GM10248 (cell line): ENCODE data around the gene DNAJC30.

Experiments
- CTCF ChIA-PET: fragments of 300-600 bp; sonication (Branson Sonifier 250); formaldehyde crosslinking; extraction: SDS; loops from one replicate; lab custom pipeline; 2021; ENCODE audit warnings: antibody characterized with exemption; lab: Yijun Ruan, JAX
- POLR2A ChIA-PET: fragments of 350-650 bp; sonication (Branson Sonifier 250); formaldehyde crosslinking; extraction: SDS; loops from one replicate; lab custom pipeline; 2020; ENCODE audit warnings: antibody characterized with exemption; lab: Yijun Ruan, JAX
- DNase-seq: peaks from one replicate; pipeline ENCODE4 v3.0.0; 2012; ENCODE audit errors: extremely low spot score
- CTCF ChIP-seq: IDR thresholded peaks from 2 replicates; pipeline ENCODE4 v1.5.1; 2012; ENCODE audit warnings: mild to moderate bottlenecking, low read depth; ENCODE audit errors: extremely low read depth, missing control alignments, control extremely low read depth

DNAJC30 gene

DNA sequence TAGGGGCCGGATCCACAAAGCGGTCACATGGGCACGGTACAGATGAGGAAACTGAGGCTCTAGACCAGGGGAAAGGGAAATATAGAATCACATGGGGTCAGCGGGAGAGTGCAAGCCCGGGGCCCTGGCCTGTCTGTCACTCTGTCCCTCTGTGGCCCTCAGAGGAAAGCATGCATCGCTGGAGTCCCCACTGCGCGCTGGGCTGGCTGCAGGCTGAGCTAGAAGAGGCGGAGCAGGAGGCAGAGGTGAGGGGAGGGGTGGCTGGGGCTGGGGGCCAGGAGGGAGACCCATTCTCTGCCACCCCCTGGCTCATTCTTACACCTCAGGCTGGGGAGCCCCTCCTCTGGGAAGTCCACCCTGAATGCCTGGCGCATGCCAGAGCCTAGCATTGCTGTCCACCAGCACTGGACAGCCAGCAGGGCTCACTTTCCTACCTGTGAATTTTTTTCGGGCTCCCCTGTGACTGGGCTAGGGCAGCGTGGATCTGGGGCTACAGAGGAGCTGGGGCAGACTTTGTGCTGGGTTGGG, 13.3 kb downstream of the DNAJC30 start:
- TF ChIP-seq CTCF = no peak
- ChIA-PET CTCF (interaction anchor here (0.9 to 1.4 kb wide), 3 partner anchors 22 to 218 kb away, joined by 3 to 4 read pairs (median 3); no protein-coding TSS in a partner anchor), POLR2A (interaction anchor here (0.6 kb wide), 1 partner anchor 28 kb away, joined by 4 read pairs; no protein-coding TSS in a partner anchor)
- DNase-seq = no peak

GRCh38 chr7:73669288-73669701, 14.0 kb downstream of the DNAJC30 start:
- DNase-seq = no peak
- TF ChIP-seq CTCF = no peak
- ChIA-PET CTCF (interaction anchor here (0.9 to 2.1 kb wide), 3 partner anchors 23 to 62 kb away, joined by 3 to 7 read pairs (median 4); no protein-coding TSS in a partner anchor), POLR2A (no interaction called here)

- TF ChIP-seq CTCF = no peak
- DNase-seq = no peak
- CTCF ChIA-PET = interaction anchor here (0.9 to 2.1 kb wide), 4 partner anchors 23 to 62 kb away, joined by 3 to 7 read pairs (median 4); no protein-coding TSS in a partner anchor
- POLR2A ChIA-PET = no interaction called here
These were observed 14.4 kb downstream of the DNAJC30 start for GRCh38 chr7:73668886-73669230.

- CTCF ChIA-PET = interaction anchor here (0.7 to 2.1 kb wide), 12 partner anchors 8 to 132 kb away, joined by 3 to 7 read pairs (median 3); no protein-coding TSS in a partner anchor
- TF ChIP-seq CTCF = no peak
- DNase-seq = no peak
- POLR2A ChIA-PET = no interaction called here
These were observed 15.0 kb downstream of the DNAJC30 start for GRCh38 chr7:73668103-73668885.

GRCh38 chr7:73667344-73668102, 15.7 kb downstream of the DNAJC30 start, which contains the start of gene VPS37D:
TSS of gene VPS37D (plus strand) at chr7:73667831. CDS start at chr7:73667959, 128 bp downstream.
- DNase-seq = peak; percentile 98
- POLR2A ChIA-PET = no interaction called here

More at GRCh38 chr7:73667344-73668102, 15.7 kb downstream of the DNAJC30 start, which contains the start of gene VPS37D:
- TF ChIP-seq CTCF = peak; percentile 97
- CTCF ChIA-PET = interaction anchor here (0.7 to 2.1 kb wide), 12 partner anchors 9 to 131 kb away, joined by 3 to 7 read pairs (median 3); no protein-coding TSS in a partner anchor
